HL-60/S4 treated with phorbol 12-myristate 13-acetate at 8.2 ng/mL for 4 days and 3 days (cell line): Measurements from ENCODE around the gene TMEM44.
"Not testable (repeated sequence)": the region's sequence is repeated elsewhere in the genome, so short reads cannot be mapped to it uniquely, and the experiment has no call there.

ENCODE experiments used
- in situ Hi-C: fragments of 300-500 bp; cut with MboI; formaldehyde crosslinking; loops from 2 replicates; pipeline ENCODE4 v1.15.0; 2022; ENCODE audit warnings: low sequenced_read_pairs

The TMEM44 gene

GRCh38 chr3:194560047-194560446, 73.2 kb downstream of the TMEM44 start:
- in situ Hi-C loops, result no loop called here

- in situ Hi-C loops, result no loop called here
Observed at GRCh38 chr3:194559530-194559929, 73.7 kb downstream of the TMEM44 start.

DNA sequence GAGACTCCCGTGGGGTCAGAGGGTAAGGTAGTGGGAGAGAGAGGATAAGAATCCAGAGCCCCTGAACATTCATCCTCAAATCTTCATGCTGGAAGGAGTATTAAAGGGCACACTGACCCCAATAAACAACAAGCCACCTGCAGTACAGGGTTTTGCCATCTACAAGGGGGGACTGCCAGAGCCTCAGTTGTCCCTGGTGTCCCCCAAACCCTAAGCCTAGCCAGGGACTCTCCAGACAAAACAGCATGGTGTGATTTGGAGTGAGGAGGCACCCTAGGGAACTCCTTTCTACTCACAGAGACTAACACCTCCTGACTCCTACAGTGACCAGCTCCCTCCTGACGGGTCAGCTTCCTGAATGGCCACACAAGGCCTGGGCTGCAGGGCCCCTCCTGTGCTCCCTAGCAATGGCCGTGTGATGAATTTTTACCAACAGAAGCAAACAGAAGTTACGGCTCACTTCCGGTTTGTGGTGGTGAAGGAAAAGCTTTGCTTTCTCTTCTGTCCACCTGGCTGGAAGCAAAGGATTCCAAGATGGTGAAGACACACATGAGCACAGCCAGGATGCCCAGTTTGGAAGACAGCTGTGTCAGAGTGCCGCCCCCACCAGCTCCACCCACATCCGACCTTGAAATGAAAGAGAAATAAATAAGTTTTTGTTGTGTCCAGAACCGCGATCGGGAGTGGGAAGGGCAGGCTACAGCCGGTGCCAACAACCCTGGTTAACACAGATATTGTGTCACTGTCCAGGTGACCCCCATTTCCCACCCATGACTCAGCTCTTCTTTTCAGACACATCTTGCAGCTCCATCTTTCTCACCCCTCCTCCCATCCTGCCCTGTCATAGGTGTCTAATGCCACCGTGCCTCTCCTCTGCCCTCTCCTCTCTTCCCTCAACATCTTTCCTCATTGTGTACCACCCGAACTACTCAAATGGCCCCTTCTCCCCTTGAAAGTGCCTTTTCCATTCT, 76.8 kb downstream of the TMEM44 start:
- in situ Hi-C loops, result no loop called here

DNA sequence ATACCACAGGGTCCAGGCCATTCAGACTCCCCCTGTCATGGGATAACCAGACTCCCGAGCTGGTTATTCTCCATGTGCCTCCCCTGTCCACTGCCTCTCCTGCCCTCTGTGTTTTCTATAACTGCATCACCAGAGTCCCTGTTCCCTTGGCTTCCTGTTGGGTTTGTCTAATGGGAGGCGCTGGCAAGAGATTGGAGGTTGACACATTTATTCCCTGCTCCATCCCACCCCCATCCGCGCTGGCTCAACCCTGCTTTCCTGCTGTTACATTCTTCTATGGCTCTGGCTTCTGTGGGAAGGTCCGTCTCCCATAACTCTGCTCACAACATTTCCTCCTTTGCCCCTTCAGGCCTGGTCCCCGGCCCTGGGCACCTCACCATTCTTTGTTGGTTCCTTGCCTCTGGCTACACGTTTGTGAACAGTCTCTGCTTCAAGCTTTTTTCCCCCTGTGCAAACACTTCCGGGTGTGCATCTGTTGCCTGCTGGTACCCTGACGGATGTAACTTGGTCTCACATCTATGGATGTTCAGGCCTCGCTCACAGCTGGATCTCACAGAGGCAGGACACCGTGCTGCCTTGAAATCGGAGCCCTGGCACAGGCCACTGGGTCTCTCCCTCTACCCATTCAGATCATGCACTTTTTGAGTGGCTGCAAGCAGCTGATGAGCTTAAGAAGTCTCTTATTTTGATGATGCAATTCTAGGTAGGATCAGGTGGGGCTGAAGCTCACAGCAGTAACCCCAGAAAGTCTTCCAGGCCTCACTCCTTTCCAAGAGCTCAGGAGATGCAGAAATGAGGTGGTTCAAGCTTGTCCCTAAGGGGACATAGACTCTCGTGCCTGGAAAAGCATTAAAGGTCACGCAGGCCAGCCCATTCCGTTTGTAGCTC, 77.8 kb downstream of the TMEM44 start:
- in situ Hi-C loops, result no loop called here

GRCh38 chr3:194554473-194555123, 78.6 kb downstream of the TMEM44 start:
- in situ Hi-C loops, result no loop called here

GRCh38 chr3:194552327-194552949, 80.8 kb downstream of the TMEM44 start:
- in situ Hi-C loops, result no loop called here

- in situ Hi-C loops, result no loop called here
Observed at GRCh38 chr3:194549853-194550252, 83.4 kb downstream of the TMEM44 start.

- in situ Hi-C loops, result no loop called here
Observed at GRCh38 chr3:194548346-194549321, 84.6 kb downstream of the TMEM44 start.

- in situ Hi-C loops, result no loop called here
Observed at GRCh38 chr3:194547042-194547441, 86.2 kb downstream of the TMEM44 start.

GRCh38 chr3:194545538-194545937, 87.7 kb downstream of the TMEM44 start:
- in situ Hi-C loops, result not testable (repeated sequence)

DNA sequence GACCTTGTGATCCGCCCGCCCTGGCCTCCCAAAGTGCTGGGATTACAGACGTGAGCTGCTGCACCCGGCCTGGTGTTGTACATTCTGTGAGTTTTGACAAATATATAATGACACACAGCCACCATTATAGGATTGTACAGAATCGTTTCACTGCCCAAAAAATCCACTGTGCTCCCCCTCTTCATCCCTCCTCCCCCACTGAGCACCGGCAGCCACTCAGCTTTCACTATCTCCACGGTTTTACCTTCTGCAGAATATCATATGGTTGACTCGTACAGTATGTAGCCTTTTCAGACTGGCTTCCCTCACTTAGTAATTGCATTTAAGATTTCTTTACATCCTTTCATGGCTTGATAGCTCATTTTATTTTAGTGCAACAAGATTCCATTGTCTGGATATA, 89.7 kb downstream of the TMEM44 start:
- in situ Hi-C loops, result no loop called here

- in situ Hi-C loops, result no loop called here
Observed at GRCh38 chr3:194541483-194541882, 91.7 kb downstream of the TMEM44 start.

DNA sequence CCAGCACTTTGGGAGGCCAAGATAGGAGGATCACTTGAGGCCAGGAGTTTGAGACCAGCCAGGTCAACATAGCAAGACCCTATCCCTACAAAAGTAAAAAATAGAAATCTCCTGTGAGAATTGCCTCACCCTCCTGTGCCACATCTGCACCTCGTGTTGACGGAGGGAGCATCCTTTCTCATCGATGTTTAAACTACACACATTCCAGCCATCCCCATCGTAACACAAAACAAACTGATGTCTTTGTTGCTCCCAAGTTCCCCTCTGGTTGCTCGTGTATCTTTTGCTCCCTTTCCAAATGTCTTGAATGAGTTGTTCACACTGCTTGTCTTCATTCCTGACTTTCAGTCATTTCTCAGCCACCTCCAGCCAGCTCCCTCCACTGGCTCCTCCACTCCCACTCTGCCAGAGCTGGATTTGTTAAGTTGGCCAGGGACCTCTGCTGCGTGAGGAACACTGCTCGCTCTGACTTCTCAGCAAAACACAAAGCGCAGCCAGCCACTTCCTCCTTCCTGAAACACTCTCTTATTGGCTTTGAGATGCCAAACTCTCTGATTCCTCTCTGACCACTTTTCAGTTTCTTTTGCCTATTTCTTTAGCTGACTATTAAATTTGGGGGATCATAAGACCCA, 92.8 kb downstream of the TMEM44 start:
- in situ Hi-C loops, result no loop called here

- in situ Hi-C loops, result no loop called here
Observed at GRCh38 chr3:194539498-194539897, 93.7 kb downstream of the TMEM44 start.

DNA sequence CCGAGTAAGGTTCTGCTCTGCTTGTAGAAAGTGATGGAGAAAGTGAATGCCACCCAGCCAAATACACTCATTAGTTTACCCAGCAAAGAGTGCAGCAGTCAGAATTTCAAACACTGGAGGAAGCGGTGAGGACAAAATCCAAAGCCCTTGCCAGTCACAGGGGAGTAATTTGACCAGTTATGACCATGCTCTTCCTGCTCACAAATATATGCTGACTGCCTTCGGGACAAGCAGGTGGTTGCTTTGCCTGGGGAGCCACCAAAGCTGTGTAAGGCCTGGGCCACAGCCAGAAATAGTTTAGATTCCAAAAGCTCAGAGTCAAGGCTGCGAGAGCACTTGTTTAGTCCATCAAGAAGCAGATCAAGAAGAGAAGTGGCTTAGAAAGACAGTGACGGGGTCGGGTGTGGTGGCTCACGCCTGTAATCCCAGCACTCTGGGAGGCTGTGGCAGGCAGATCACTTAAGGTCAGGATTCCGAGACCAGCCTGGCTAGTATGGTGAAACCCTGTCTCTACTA, 95.4 kb downstream of the TMEM44 start:
- in situ Hi-C loops, result no loop called here
